ENCODE results near the gene ULK4. TPM values are rescaled to one million over a fixed set of nuclear protein-coding genes. Genes with fewer than 3 reads are reported as not detected.

ULK4 gene
- total RNA-seq, 1 donor from 2014 or later, result 10.2 TPM

DNA sequence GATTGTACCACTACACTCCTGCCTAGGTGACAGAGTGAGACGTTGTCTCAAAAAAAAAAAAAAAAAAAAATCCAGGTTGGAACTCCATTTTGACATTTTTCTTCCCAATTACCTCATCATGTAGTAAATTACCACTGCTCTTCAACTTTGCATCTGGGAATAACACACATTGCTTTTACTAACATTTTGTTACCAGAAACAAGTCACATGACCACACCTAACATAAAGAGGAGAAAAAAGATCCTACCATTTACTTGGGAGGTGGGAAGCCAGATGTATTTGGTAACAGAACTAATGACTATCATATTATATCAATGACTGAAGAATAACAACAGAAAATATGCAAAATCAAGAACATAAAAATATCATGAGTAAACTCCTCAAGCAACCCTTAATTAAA lies 49.6 kb downstream of the ULK4 start:
- DNase-seq (ENCODE audit: low spot score), result no peak
- peak overlapping the region; percentile 52 for H3K4me3 Mint-ChIP-seq (ENCODE audit: unreplicated experiment)
- H3K27ac Mint-ChIP-seq (ENCODE audit: unreplicated experiment), result no peak overlapping the region

DNA sequence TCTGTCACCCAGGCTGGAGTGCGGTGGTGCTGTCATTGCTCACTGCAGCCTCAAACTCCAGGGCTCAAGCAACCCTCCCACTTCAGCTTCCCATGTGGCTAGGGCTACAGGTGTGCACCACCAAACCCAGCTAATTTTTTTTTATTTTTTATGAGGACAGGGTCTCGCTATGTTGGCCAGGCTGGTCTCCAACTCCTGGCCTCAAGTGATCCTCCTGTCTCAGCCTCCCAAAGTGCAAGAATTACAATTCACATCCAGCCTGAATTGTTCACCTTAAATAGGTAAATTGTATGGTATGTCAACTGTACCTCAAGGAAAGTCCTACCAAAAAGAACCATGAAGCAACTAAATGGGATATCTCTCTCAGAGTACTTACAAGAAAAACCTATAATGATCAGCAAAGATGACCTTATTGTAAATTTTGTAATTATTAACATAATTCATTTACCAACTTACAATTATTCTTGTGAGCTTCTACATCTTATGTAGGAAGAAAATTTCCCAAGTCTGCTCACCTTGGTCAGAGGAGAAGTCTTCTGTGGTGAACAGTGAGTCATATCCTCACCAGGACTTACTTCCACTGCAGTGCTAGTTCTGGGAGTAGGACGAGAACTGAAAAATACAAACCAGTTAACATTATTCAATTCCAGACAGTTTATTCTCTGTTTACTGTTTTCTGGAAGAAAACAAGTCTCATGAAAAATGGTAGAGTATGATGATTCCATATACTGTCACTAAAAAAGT lies 54.4 kb downstream of the ULK4 start:
- Mint-ChIP-seq H3K27ac (ENCODE audit: unreplicated experiment) (no peak overlapping the region), H3K27me3 (ENCODE audit: unreplicated experiment) (no peaks in the 10 kb centered on the region), H3K4me1 (ENCODE audit: unreplicated experiment) (no peaks in the 10 kb centered on the region), H3K9me3 (ENCODE audit: unreplicated experiment) (no peaks in the 10 kb centered on the region), H3K4me3 (ENCODE audit: unreplicated experiment) (no peak overlapping the region), H3K36me3 (ENCODE audit: low read depth, unreplicated experiment) (no peaks in the 10 kb centered on the region)
- TF ChIP-seq, protein P1, sequence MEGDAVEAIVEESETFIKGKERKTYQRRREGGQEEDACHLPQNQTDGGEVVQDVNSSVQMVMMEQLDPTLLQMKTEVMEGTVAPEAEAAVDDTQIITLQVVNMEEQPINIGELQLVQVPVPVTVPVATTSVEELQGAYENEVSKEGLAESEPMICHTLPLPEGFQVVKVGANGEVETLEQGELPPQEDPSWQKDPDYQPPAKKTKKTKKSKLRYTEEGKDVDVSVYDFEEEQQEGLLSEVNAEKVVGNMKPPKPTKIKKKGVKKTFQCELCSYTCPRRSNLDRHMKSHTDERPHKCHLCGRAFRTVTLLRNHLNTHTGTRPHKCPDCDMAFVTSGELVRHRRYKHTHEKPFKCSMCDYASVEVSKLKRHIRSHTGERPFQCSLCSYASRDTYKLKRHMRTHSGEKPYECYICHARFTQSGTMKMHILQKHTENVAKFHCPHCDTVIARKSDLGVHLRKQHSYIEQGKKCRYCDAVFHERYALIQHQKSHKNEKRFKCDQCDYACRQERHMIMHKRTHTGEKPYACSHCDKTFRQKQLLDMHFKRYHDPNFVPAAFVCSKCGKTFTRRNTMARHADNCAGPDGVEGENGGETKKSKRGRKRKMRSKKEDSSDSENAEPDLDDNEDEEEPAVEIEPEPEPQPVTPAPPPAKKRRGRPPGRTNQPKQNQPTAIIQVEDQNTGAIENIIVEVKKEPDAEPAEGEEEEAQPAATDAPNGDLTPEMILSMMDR (IDR thresholded peaks at IDR 0.05; ENCODE audit: unreplicated experiment), result no peak
- no peak for DNase-seq (ENCODE audit: low spot score)

More for the DNA sequence above, 49.6 kb downstream of the ULK4 start:
- Mint-ChIP-seq H3K27me3 (ENCODE audit: unreplicated experiment) (no peaks in the 10 kb centered on the region), H3K9me3 (ENCODE audit: unreplicated experiment) (no peaks in the 10 kb centered on the region), H3K4me1 (ENCODE audit: unreplicated experiment) (no peaks in the 10 kb centered on the region), H3K36me3 (ENCODE audit: low read depth, unreplicated experiment) (no peaks in the 10 kb centered on the region)
- TF ChIP-seq, protein P1 (IDR thresholded peaks at IDR 0.05; ENCODE audit: unreplicated experiment), result no peak

DNA sequence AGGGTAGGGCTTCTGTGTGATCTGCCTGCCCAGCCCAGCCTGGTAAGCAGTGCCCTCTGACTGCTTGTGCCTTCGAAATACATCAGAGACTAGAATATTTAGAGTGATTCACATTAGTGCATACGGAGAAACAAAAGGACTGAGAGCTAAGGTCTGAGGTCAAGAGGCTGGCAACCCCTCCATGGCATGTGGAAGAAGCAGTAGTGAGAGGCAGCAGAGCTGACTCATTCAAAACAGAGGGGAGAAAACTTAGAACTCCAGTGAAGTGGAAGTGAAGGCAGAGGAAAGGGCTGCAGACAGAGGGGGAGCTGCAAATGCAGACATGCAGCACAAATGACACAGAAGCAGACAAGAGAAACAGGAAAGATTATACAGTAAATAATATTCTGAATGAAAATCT lies 61.6 kb downstream of the ULK4 start:
- no peak for DNase-seq (ENCODE audit: low spot score)
- H3K9me3 Mint-ChIP-seq (ENCODE audit: unreplicated experiment), result no peaks in the 10 kb centered on the region
- H3K36me3 Mint-ChIP-seq (ENCODE audit: low read depth, unreplicated experiment), result no peaks in the 10 kb centered on the region
- H3K27me3 Mint-ChIP-seq (ENCODE audit: unreplicated experiment), result no peaks in the 10 kb centered on the region
- TF ChIP-seq, protein P1 (IDR thresholded peaks at IDR 0.05; ENCODE audit: unreplicated experiment), result no peak
- H3K27ac Mint-ChIP-seq (ENCODE audit: unreplicated experiment), result no peak overlapping the region
- no peak overlapping the region for H3K4me3 Mint-ChIP-seq (ENCODE audit: unreplicated experiment)
- H3K4me1 Mint-ChIP-seq (ENCODE audit: unreplicated experiment), result no peaks in the 10 kb centered on the region

DNA sequence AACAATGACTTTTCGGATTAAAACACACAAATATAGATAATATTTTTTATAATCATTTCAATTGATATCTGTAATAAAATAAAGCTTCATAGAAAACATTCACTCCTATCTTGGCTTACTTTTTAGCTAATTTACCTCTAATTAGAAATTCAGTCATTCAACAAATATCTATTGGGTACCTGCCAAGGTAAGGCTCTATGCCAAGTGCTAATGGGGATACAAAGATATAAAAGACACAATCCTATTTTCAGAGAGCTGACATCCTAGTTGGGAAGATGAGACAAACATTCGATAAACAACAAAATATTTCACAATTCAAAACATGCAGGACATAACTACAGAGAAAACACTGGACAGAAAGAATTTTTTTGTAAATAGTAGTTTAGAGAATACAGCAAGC lies 63.3 kb downstream of the ULK4 start:
- TF ChIP-seq, protein P1 (IDR thresholded peaks at IDR 0.05; ENCODE audit: unreplicated experiment), result no peak
- no peaks in the 10 kb centered on the region for H3K9me3 Mint-ChIP-seq (ENCODE audit: unreplicated experiment)
- no peak overlapping the region for H3K4me3 Mint-ChIP-seq (ENCODE audit: unreplicated experiment)
- H3K4me1 Mint-ChIP-seq (ENCODE audit: unreplicated experiment), result no peaks in the 10 kb centered on the region
- no peaks in the 10 kb centered on the region for H3K27me3 Mint-ChIP-seq (ENCODE audit: unreplicated experiment)
- no peak overlapping the region for H3K27ac Mint-ChIP-seq (ENCODE audit: unreplicated experiment)
- no peaks in the 10 kb centered on the region for H3K36me3 Mint-ChIP-seq (ENCODE audit: low read depth, unreplicated experiment)
- DNase-seq (ENCODE audit: low spot score), result no peak

DNA sequence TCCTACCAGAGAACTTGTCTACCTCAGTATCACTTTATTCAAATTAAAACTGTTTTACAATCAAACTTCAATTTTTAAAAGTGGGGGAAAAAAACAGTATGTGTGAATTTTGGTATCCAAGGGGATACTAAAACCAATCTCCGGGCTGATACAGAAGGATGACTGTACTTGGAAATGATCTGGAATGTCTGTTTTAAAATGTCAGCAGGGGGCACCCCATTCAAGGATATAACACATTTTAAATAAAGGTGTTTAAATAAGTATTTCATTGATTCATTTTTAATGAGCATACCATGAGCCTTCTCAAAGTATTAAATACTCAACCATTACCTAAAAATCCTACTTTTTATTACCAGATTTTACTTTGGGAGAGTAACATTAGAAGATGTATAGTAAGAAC lies 67.9 kb downstream of the ULK4 start:
- Mint-ChIP-seq H3K4me3 (ENCODE audit: unreplicated experiment) (no peak overlapping the region), H3K9me3 (ENCODE audit: unreplicated experiment) (peaks cover 10% of the 10 kb centered on the region), H3K4me1 (ENCODE audit: unreplicated experiment) (peaks cover 2% of the 10 kb centered on the region)

More for the DNA sequence above, 67.9 kb downstream of the ULK4 start:
- peaks cover 23% of the 10 kb centered on the region for H3K36me3 Mint-ChIP-seq (ENCODE audit: low read depth, unreplicated experiment)
- DNase-seq (ENCODE audit: low spot score), result peak; percentile 9
- H3K27me3 Mint-ChIP-seq (ENCODE audit: unreplicated experiment), result no peaks in the 10 kb centered on the region
- no peak overlapping the region for H3K27ac Mint-ChIP-seq (ENCODE audit: unreplicated experiment)
- TF ChIP-seq, protein P1 (IDR thresholded peaks at IDR 0.05; ENCODE audit: unreplicated experiment), result peak; percentile 36

Measured in endothelial cell (in vitro differentiated cells).